ENCODE data around the gene NLE1. TPM values are rescaled to one million over a fixed set of nuclear protein-coding genes. Genes with fewer than 3 reads are reported as not detected.
"Not testable (repeated sequence)": the region's sequence is repeated elsewhere in the genome, so short reads cannot be mapped to it uniquely, and the experiment has no call there.

Gene NLE1
- total RNA-seq, 1 donor from 2014 or later: 9.1 TPM

GRCh38 chr17:35175638-35176415 lies 33.7 kb upstream of the NLE1 start:
- no peak for TF ChIP-seq CTCF (IDR thresholded peaks at IDR 0.05; ENCODE audit: partially characterized antibody, unreplicated experiment)
- no peak overlapping the region for H3K4me3 Mint-ChIP-seq (ENCODE audit: unreplicated experiment)
- no peaks in the 10 kb centered on the region for H3K36me3 Mint-ChIP-seq (ENCODE audit: unreplicated experiment)
- H3K27ac Mint-ChIP-seq (ENCODE audit: unreplicated experiment): no peak overlapping the region
- H3K27me3 Mint-ChIP-seq (ENCODE audit: unreplicated experiment): peaks cover 4% of the 10 kb centered on the region
- no peak for DNase-seq
- peaks cover 2% of the 10 kb centered on the region for H3K9me3 Mint-ChIP-seq (ENCODE audit: unreplicated experiment)
- H3K4me1 Mint-ChIP-seq (ENCODE audit: low read depth, unreplicated experiment): no peaks in the 10 kb centered on the region

GRCh38 chr17:35174835-35175334 lies 32.8 kb upstream of the NLE1 start:
- TF ChIP-seq CTCF (IDR thresholded peaks at IDR 0.05; ENCODE audit: partially characterized antibody, unreplicated experiment): no peak
- peaks cover 2% of the 10 kb centered on the region for H3K9me3 Mint-ChIP-seq (ENCODE audit: unreplicated experiment)
- no peaks in the 10 kb centered on the region for H3K36me3 Mint-ChIP-seq (ENCODE audit: unreplicated experiment)
- DNase-seq: no peak
- no peak overlapping the region for H3K4me3 Mint-ChIP-seq (ENCODE audit: unreplicated experiment)
- peaks cover 4% of the 10 kb centered on the region for H3K27me3 Mint-ChIP-seq (ENCODE audit: unreplicated experiment)
- H3K4me1 Mint-ChIP-seq (ENCODE audit: low read depth, unreplicated experiment): no peaks in the 10 kb centered on the region
- no peak overlapping the region for H3K27ac Mint-ChIP-seq (ENCODE audit: unreplicated experiment)

- H3K4me1 Mint-ChIP-seq (ENCODE audit: low read depth, unreplicated experiment); H3K36me3 Mint-ChIP-seq (ENCODE audit: unreplicated experiment); H3K9me3 Mint-ChIP-seq (ENCODE audit: unreplicated experiment); H3K27ac Mint-ChIP-seq (ENCODE audit: unreplicated experiment); H3K27me3 Mint-ChIP-seq (ENCODE audit: unreplicated experiment); DNase-seq; H3K4me3 Mint-ChIP-seq (ENCODE audit: unreplicated experiment): not testable (repeated sequence)
Observed at GRCh38 chr17:35172321-35172720, 30.2 kb upstream of the NLE1 start.

- no peak overlapping the region for H3K27ac Mint-ChIP-seq (ENCODE audit: unreplicated experiment)
- no peak overlapping the region for H3K4me3 Mint-ChIP-seq (ENCODE audit: unreplicated experiment)
- no peak for TF ChIP-seq CTCF (IDR thresholded peaks at IDR 0.05; ENCODE audit: partially characterized antibody, unreplicated experiment)
- H3K4me1 Mint-ChIP-seq (ENCODE audit: low read depth, unreplicated experiment): peaks cover under 1% of the 10 kb centered on the region
- no peak for DNase-seq
- peaks cover 4% of the 10 kb centered on the region for H3K27me3 Mint-ChIP-seq (ENCODE audit: unreplicated experiment)
- no peaks in the 10 kb centered on the region for H3K9me3 Mint-ChIP-seq (ENCODE audit: unreplicated experiment)
- no peaks in the 10 kb centered on the region for H3K36me3 Mint-ChIP-seq (ENCODE audit: unreplicated experiment)
Observed at GRCh38 chr17:35171834-35172233, 29.7 kb upstream of the NLE1 start.

- Mint-ChIP-seq H3K27me3 (ENCODE audit: unreplicated experiment) (peaks cover 2% of the 10 kb centered on the region), H3K27ac (ENCODE audit: unreplicated experiment) (no peak overlapping the region), H3K4me3 (ENCODE audit: unreplicated experiment) (no peak overlapping the region), H3K4me1 (ENCODE audit: low read depth, unreplicated experiment) (peaks cover 2% of the 10 kb centered on the region), H3K36me3 (ENCODE audit: unreplicated experiment) (no peaks in the 10 kb centered on the region), H3K9me3 (ENCODE audit: unreplicated experiment) (peaks cover 2% of the 10 kb centered on the region)
- no peak for TF ChIP-seq CTCF (IDR thresholded peaks at IDR 0.05; ENCODE audit: partially characterized antibody, unreplicated experiment)
- DNase-seq: no peak
Observed at GRCh38 chr17:35170968-35171771, 29.1 kb upstream of the NLE1 start.

Data from glutamatergic neuron (in vitro differentiated cells).